ENCODE measurements around the gene SMC1B.
"Not testable (repeated sequence)": the region's sequence is repeated elsewhere in the genome, so short reads cannot be mapped to it uniquely, and the experiment has no call there.

The SMC1B gene

GRCh38 chr22:45353786-45354185 lies 59.6 kb downstream of the SMC1B start:
- Histone ChIP-seq H3K27me3 (ENCODE audit: insufficient read depth, low read length) (no peaks in the 10 kb centered on the region), H3K4me2 (ENCODE audit: low read length) (no peak overlapping the region), H4K20me1 (ENCODE audit: insufficient read depth, low read length) (no peaks in the 10 kb centered on the region), H3K9ac (ENCODE audit: low read length) (no peak overlapping the region), H3K36me3 (ENCODE audit: insufficient read depth, low read length) (no peaks in the 10 kb centered on the region), H3K9me3 (ENCODE audit: low read length) (no peaks in the 10 kb centered on the region), H3F3A (ENCODE audit: insufficient read depth, low read length) (no peaks in the 10 kb centered on the region), H3K4me3 (ENCODE audit: low read depth, low read length, poor library complexity, severe bottlenecking) (no peak overlapping the region), H2AFZ (ENCODE audit: low read length) (no peak overlapping the region), H3K4me1 (ENCODE audit: insufficient read depth, low read length, severe bottlenecking) (no peaks in the 10 kb centered on the region), H3K79me2 (ENCODE audit: insufficient read depth, low read length) (no peaks in the 10 kb centered on the region), H3K27ac (ENCODE audit: low read depth, low read length, poor library complexity, severe bottlenecking) (no peak overlapping the region), H3K9me2 (ENCODE audit: low read depth, low read length) (no peaks in the 10 kb centered on the region)
- TF ChIP-seq CTCF (IDR thresholded peaks at IDR 0.05; ENCODE audit: low read length) (no peak), EZH2 (IDR thresholded peaks at IDR 0.05; ENCODE audit: borderline replicate concordance, low read length) (no peak)

- not testable (repeated sequence) for H3K27ac ChIP-seq (ENCODE audit: low read depth, low read length, poor library complexity, severe bottlenecking); H3K9ac ChIP-seq (ENCODE audit: low read length); H2AFZ ChIP-seq (ENCODE audit: low read length); H4K20me1 ChIP-seq (ENCODE audit: insufficient read depth, low read length); H3K4me2 ChIP-seq (ENCODE audit: low read length); H3K4me3 ChIP-seq (ENCODE audit: low read depth, low read length, poor library complexity, severe bottlenecking); H3F3A ChIP-seq (ENCODE audit: insufficient read depth, low read length); H3K36me3 ChIP-seq (ENCODE audit: insufficient read depth, low read length); H3K9me3 ChIP-seq (ENCODE audit: low read length); H3K9me2 ChIP-seq (ENCODE audit: low read depth, low read length); H3K79me2 ChIP-seq (ENCODE audit: insufficient read depth, low read length); H3K27me3 ChIP-seq (ENCODE audit: insufficient read depth, low read length); H3K4me1 ChIP-seq (ENCODE audit: insufficient read depth, low read length, severe bottlenecking)
These were observed 60.6 kb downstream of the SMC1B start for GRCh38 chr22:45352757-45353156.

GRCh38 chr22:45351956-45352355 lies 61.4 kb downstream of the SMC1B start:
- H3K9me2 ChIP-seq (ENCODE audit: low read depth, low read length): no peaks in the 10 kb centered on the region
- no peak overlapping the region for H3K4me3 ChIP-seq (ENCODE audit: low read depth, low read length, poor library complexity, severe bottlenecking)
- H3K79me2 ChIP-seq (ENCODE audit: insufficient read depth, low read length): no peaks in the 10 kb centered on the region
- H3K4me2 ChIP-seq (ENCODE audit: low read length): no peak overlapping the region
- no peak overlapping the region for H3K27ac ChIP-seq (ENCODE audit: low read depth, low read length, poor library complexity, severe bottlenecking)
- no peaks in the 10 kb centered on the region for H3K4me1 ChIP-seq (ENCODE audit: insufficient read depth, low read length, severe bottlenecking)
- no peaks in the 10 kb centered on the region for H4K20me1 ChIP-seq (ENCODE audit: insufficient read depth, low read length)
- H2AFZ ChIP-seq (ENCODE audit: low read length): no peak overlapping the region
- no peaks in the 10 kb centered on the region for H3K9me3 ChIP-seq (ENCODE audit: low read length)
- no peaks in the 10 kb centered on the region for H3K36me3 ChIP-seq (ENCODE audit: insufficient read depth, low read length)
- H3K27me3 ChIP-seq (ENCODE audit: insufficient read depth, low read length): no peaks in the 10 kb centered on the region
- no peak overlapping the region for H3K9ac ChIP-seq (ENCODE audit: low read length)
- no peak for TF ChIP-seq EZH2 (IDR thresholded peaks at IDR 0.05; ENCODE audit: borderline replicate concordance, low read length)
- no peak for TF ChIP-seq CTCF (IDR thresholded peaks at IDR 0.05; ENCODE audit: low read length)
- no peaks in the 10 kb centered on the region for H3F3A ChIP-seq (ENCODE audit: insufficient read depth, low read length)

GRCh38 chr22:45349916-45350315 lies 63.5 kb downstream of the SMC1B start:
- Histone ChIP-seq H3K4me1 (ENCODE audit: insufficient read depth, low read length, severe bottlenecking) (no peaks in the 10 kb centered on the region), H2AFZ (ENCODE audit: low read length) (no peak overlapping the region), H3K4me3 (ENCODE audit: low read depth, low read length, poor library complexity, severe bottlenecking) (no peak overlapping the region), H3K36me3 (ENCODE audit: insufficient read depth, low read length) (no peaks in the 10 kb centered on the region), H3K79me2 (ENCODE audit: insufficient read depth, low read length) (no peaks in the 10 kb centered on the region), H3F3A (ENCODE audit: insufficient read depth, low read length) (no peaks in the 10 kb centered on the region), H3K9ac (ENCODE audit: low read length) (no peak overlapping the region), H3K9me2 (ENCODE audit: low read depth, low read length) (no peaks in the 10 kb centered on the region), H3K4me2 (ENCODE audit: low read length) (no peak overlapping the region), H3K27ac (ENCODE audit: low read depth, low read length, poor library complexity, severe bottlenecking) (no peak overlapping the region), H4K20me1 (ENCODE audit: insufficient read depth, low read length) (no peaks in the 10 kb centered on the region), H3K9me3 (ENCODE audit: low read length) (no peaks in the 10 kb centered on the region), H3K27me3 (ENCODE audit: insufficient read depth, low read length) (no peaks in the 10 kb centered on the region)
- no peak for TF ChIP-seq EZH2 (IDR thresholded peaks at IDR 0.05; ENCODE audit: borderline replicate concordance, low read length)
- no peak for TF ChIP-seq CTCF (IDR thresholded peaks at IDR 0.05; ENCODE audit: low read length)
